K562 (cell line): Measurements from ENCODE around the gene ZCCHC8.
"Not testable (repeated sequence)": the region's sequence is repeated elsewhere in the genome, so short reads cannot be mapped to it uniquely, and the experiment has no call there.

Source experiments
- CBX2 ChIP-seq: fragments of 200-600 bp; sonication (generic); IDR thresholded peaks from one replicate; pipeline ENCODE4 v1.6.1; 2012; ENCODE audit warnings: mild to moderate bottlenecking, low read length, inconsistent platforms; ENCODE audit not compliant: insufficient read depth, poor library complexity, severe bottlenecking
- CGGBP1 ChIP-seq: fragments of 250-450 bp; sonication (Bioruptor Pico); IDR thresholded peaks from 2 replicates; pipeline ENCODE4 v1.9.0; 2021; ENCODE audit warnings: mild to moderate bottlenecking
- MCM5 ChIP-seq: fragments of 450-650 bp; IDR thresholded peaks from 2 replicates; pipeline ENCODE4 v1.6.1; 2016; ENCODE audit warnings: low read depth
- MXI1 ChIP-seq: IDR thresholded peaks from 2 replicates; pipeline ENCODE4 v1.6.1; 2011; ENCODE audit warnings: low read depth, mild to moderate bottlenecking, improper control_type of control experiment, low read length
- RAD21 ChIP-seq, 2 experiments: fragments of 250-450 bp in 1 of 2; fragments of 450-650 bp in 1 of 2; sonication (Bioruptor Pico) in 1 of 2; formaldehyde crosslinking in 1 of 2; IDR thresholded peaks in 1 of 2; conservative IDR thresholded peaks in 1 of 2; 2 replicates each; pipeline versions ENCODE4 v1.4.0 to v1.8.0; 2020 to 2022; ENCODE audit warnings: mild to moderate bottlenecking in 2 of 2, moderate library complexity in 1 of 2
- USF2 ChIP-seq: sonication (generic); formaldehyde crosslinking; IDR thresholded peaks from 2 replicates; pipeline ENCODE4 v1.5.0; 2020; ENCODE audit warnings: missing genetic modification reagents
- ZNF316 ChIP-seq: fragments of 450-650 bp; IDR thresholded peaks from 2 replicates; pipeline ENCODE4 v1.6.1; 2016
- TF ChIP-seq, protein P1 (sequence below), 3 experiments: IDR thresholded peaks in 2 of 3; conservative IDR thresholded peaks in 1 of 3; 2 replicates each; pipeline ENCODE4 v1.5.1; 2011 to 2012; ENCODE audit warnings: low read length in 3 of 3, mild to moderate bottlenecking in 3 of 3, control low read depth in 2 of 3, improper control_type of control experiment in 1 of 3, inconsistent platforms in 1 of 3, low read depth in 1 of 3, mixed read lengths in 1 of 3, moderate library complexity in 1 of 3; ENCODE audit not compliant: insufficient read depth in 2 of 3

GRCh38 chr12:122470576-122470975 is 30.2 kb downstream of the ZCCHC8 start:
- TF ChIP-seq MCM5; RAD21 (CRISPR knock-in tag; conservative IDR thresholded peaks at IDR 0.05 in 1 of 2, IDR thresholded peaks at IDR 0.05 in 1 of 2); ZNF316; CBX2; CGGBP1; MXI1; USF2 (CRISPR knock-in tag): not testable (repeated sequence)
- TF ChIP-seq, protein P1, sequence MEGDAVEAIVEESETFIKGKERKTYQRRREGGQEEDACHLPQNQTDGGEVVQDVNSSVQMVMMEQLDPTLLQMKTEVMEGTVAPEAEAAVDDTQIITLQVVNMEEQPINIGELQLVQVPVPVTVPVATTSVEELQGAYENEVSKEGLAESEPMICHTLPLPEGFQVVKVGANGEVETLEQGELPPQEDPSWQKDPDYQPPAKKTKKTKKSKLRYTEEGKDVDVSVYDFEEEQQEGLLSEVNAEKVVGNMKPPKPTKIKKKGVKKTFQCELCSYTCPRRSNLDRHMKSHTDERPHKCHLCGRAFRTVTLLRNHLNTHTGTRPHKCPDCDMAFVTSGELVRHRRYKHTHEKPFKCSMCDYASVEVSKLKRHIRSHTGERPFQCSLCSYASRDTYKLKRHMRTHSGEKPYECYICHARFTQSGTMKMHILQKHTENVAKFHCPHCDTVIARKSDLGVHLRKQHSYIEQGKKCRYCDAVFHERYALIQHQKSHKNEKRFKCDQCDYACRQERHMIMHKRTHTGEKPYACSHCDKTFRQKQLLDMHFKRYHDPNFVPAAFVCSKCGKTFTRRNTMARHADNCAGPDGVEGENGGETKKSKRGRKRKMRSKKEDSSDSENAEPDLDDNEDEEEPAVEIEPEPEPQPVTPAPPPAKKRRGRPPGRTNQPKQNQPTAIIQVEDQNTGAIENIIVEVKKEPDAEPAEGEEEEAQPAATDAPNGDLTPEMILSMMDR (IDR thresholded peaks at IDR 0.05 in 2 of 3, conservative IDR thresholded peaks at IDR 0.05 in 1 of 3; ENCODE audit: insufficient read depth in 2 of 3, low read depth in 1 of 3, low read length in 3 of 3), result not testable (repeated sequence)
